HCT116 (cell line): ENCODE data around the gene SMC4. TPM values are rescaled to one million over a fixed set of nuclear protein-coding genes. Genes with fewer than 3 reads are reported as not detected.

Experiments
- ATAC-seq: fragments of 200-7000 bp; cut with Tn5 transposase; 2 replicates; pipeline ENCODE4 v1.9.1; 2020; ENCODE audit warnings: mild to moderate bottlenecking, moderate library complexity
- BruUV-seq: library from RNA; stranded (reverse); fragments of 400-500 nt; replicated peaks from 2 replicates; lab custom pipeline; 2021; lab: Mats Ljungman, UMichigan
- CTCF ChIA-PET: fragments of 300-600 bp; sonication (Branson Sonifier 250); formaldehyde crosslinking; loops from one replicate; lab custom pipeline; 2021; ENCODE audit warnings: antibody characterized with exemption; lab: Charles Lee
- POLR2A ChIA-PET: fragments of 300-600, 350-600 bp; sonication (Branson Sonifier 250); formaldehyde crosslinking; loops from one replicate; lab custom pipeline; 2021; ENCODE audit warnings: antibody characterized with exemption; lab: Charles Lee
- RAD21 ChIA-PET, 2 experiments: fragments of 300-600 bp; sonication (Branson Sonifier 250); formaldehyde crosslinking; loops; one replicate each; lab custom pipeline; 2023; ENCODE audit warnings: low total read pairs in 2 of 2; ENCODE audit not compliant: uncharacterized antibody in 2 of 2, unreplicated experiment in 2 of 2, low non-redundant PET in 1 of 2; lab: Charles Lee
- DNase-seq: peaks from one replicate; pipeline ENCODE4 v3.0.0-alpha.2; 2010; ENCODE audit warnings: low read depth, low spot score
- H2AFZ ChIP-seq: fragments of 200-600 bp; shearing (Covaris generic), sonication (generic); 2 replicates; pipeline ENCODE4 v1.6.1; 2017; ENCODE audit warnings: low read depth, mixed run types, mixed read lengths, antibody characterized with exemption, low read length; ENCODE audit not compliant: poor library complexity, severe bottlenecking
- H3K27ac ChIP-seq: 2 replicates; pipeline ENCODE4 v1.5.1; 2012; ENCODE audit warnings: low read depth, low read length
- H3K27me3 ChIP-seq: fragments of 200-600 bp; sonication (generic); 2 replicates; pipeline ENCODE4 v1.6.1; 2016; ENCODE audit warnings: mixed run types, low read length, mixed read lengths; ENCODE audit not compliant: insufficient read depth
- H3K36me3 ChIP-seq, 2 experiments: fragments of 200-500 bp in 1 of 2; fragments of 200-600 bp in 1 of 2; sonication (Bioruptor generic) in 1 of 2; sonication (generic) in 1 of 2; 2 replicates each; pipeline versions ENCODE4 v1.5.1 to v1.6.1; 2014 to 2016; ENCODE audit warnings: low read length in 2 of 2, inconsistent platforms in 1 of 2, mixed read lengths in 1 of 2, mixed run types in 1 of 2; ENCODE audit not compliant: insufficient read depth in 2 of 2, control insufficient read depth in 1 of 2
- H3K4me1 ChIP-seq, 2 experiments: fragments of 200-600 bp in 1 of 2; sonication (generic) in 1 of 2; 2 replicates each; pipeline versions ENCODE4 v1.5.1 to v1.6.1; 2012 to 2017; ENCODE audit warnings: low read length in 2 of 2, inconsistent platforms in 1 of 2, mild to moderate bottlenecking in 1 of 2, mixed read lengths in 1 of 2, mixed run types in 1 of 2, moderate library complexity in 1 of 2; ENCODE audit not compliant: insufficient read depth in 2 of 2, control insufficient read depth in 1 of 2
- H3K4me2 ChIP-seq: fragments of 200-600 bp; sonication (generic); 2 replicates; pipeline ENCODE4 v1.6.1; 2017; ENCODE audit warnings: mixed run types, low read length, mixed read lengths
- H3K4me3 ChIP-seq, 2 experiments: fragments of 200-600 bp in 1 of 2; sonication (generic) in 1 of 2; replicated peaks in 1 of 2; 2 replicates each; pipeline ENCODE4 v1.5.1; 2011 to 2016; ENCODE audit warnings: low read length in 2 of 2, control low read depth in 1 of 2, low read depth in 1 of 2, mild to moderate bottlenecking in 1 of 2, mixed read lengths in 1 of 2, mixed run types in 1 of 2
- H3K79me2 ChIP-seq: fragments of 200-600 bp; sonication (generic); 2 replicates; pipeline ENCODE4 v1.6.1; 2017; ENCODE audit warnings: mild to moderate bottlenecking, mixed run types, low read length, moderate library complexity, mixed read lengths; ENCODE audit not compliant: insufficient read depth
- H3K9ac ChIP-seq: fragments of 200-600 bp; sonication (generic); 2 replicates; pipeline ENCODE4 v1.6.1; 2016; ENCODE audit warnings: low read length, mixed read lengths
- H3K9me2 ChIP-seq: fragments of 200-600 bp; sonication (generic), shearing (Covaris generic); 2 replicates; pipeline ENCODE4 v1.6.1; 2017; ENCODE audit warnings: mixed run types, mild to moderate bottlenecking, moderate library complexity; ENCODE audit not compliant: insufficient read depth
- H3K9me3 ChIP-seq, 2 experiments: fragments of 200-500 bp in 1 of 2; fragments of 200-600 bp in 1 of 2; sonication (Bioruptor generic) in 1 of 2; sonication (generic) in 1 of 2; 2 replicates each; pipeline ENCODE4 v1.6.1; 2014 to 2017; ENCODE audit warnings: low read length in 2 of 2, mixed read lengths in 2 of 2, inconsistent platforms in 1 of 2, low read depth in 1 of 2, mild to moderate bottlenecking in 1 of 2, mixed run types in 1 of 2, moderate library complexity in 1 of 2; ENCODE audit not compliant: control insufficient read depth in 1 of 2, insufficient read depth in 1 of 2
- H4K20me1 ChIP-seq: fragments of 200-600 bp; sonication (generic), shearing (Covaris generic); 2 replicates; pipeline ENCODE4 v1.6.1; 2017; ENCODE audit warnings: mixed run types, mild to moderate bottlenecking, moderate library complexity; ENCODE audit not compliant: insufficient read depth
- CBX3 ChIP-seq: IDR thresholded peaks from 2 replicates; pipeline ENCODE4 v1.6.1; 2012; ENCODE audit warnings: low read depth
- ELF1 ChIP-seq: IDR thresholded peaks from 2 replicates; pipeline ENCODE4 v1.6.1; 2012; ENCODE audit warnings: low read depth, borderline replicate concordance
- EZH2 ChIP-seq: fragments of 200-600 bp; sonication (generic); IDR thresholded peaks from 2 replicates; pipeline ENCODE4 v1.6.1; 2017; ENCODE audit warnings: antibody characterized with exemption, mixed run types
- EZH2phosphoT487 ChIP-seq: fragments of 200-600 bp; IDR thresholded peaks from 2 replicates; pipeline ENCODE4 v1.6.1; 2018; ENCODE audit warnings: antibody characterized with exemption, borderline replicate concordance
- POLR2A ChIP-seq: IDR thresholded peaks from 2 replicates; pipeline ENCODE4 v1.7.0; 2011; ENCODE audit warnings: borderline replicate concordance; ENCODE audit not compliant: insufficient read depth, insufficient read length; ENCODE audit errors: extremely low read depth
- RAD21 ChIP-seq: IDR thresholded peaks from 2 replicates; pipeline ENCODE4 v1.6.1; 2012; ENCODE audit warnings: low read depth, mild to moderate bottlenecking
- SP1 ChIP-seq: IDR thresholded peaks from 2 replicates; pipeline ENCODE4 v1.6.1; 2012; ENCODE audit warnings: low read depth
- SRF ChIP-seq: IDR thresholded peaks from 2 replicates; pipeline ENCODE4 v1.6.1; 2012; ENCODE audit warnings: low read depth
- TCF7L2 ChIP-seq: IDR thresholded peaks from 2 replicates; pipeline ENCODE4 v1.7.0; 2011; ENCODE audit warnings: borderline replicate concordance, inconsistent platforms; ENCODE audit not compliant: insufficient read depth, insufficient read length; ENCODE audit errors: extremely low read depth
- YY1 ChIP-seq: IDR thresholded peaks from 2 replicates; pipeline ENCODE4 v1.6.1; 2011; ENCODE audit warnings: low read length, low read depth, moderate library complexity, mild to moderate bottlenecking; ENCODE audit not compliant: insufficient replicate concordance; ENCODE audit errors: extremely low read depth
- ZFX ChIP-seq: fragments of 450-650 bp; IDR thresholded peaks from 2 replicates; pipeline ENCODE4 v1.6.1; 2017
- ZNF274 ChIP-seq: fragments of 200-500 bp; sonication (Bioruptor generic); IDR thresholded peaks from 2 replicates; pipeline ENCODE4 v1.6.1; 2014; ENCODE audit warnings: mild to moderate bottlenecking, low read depth, low read length, inconsistent platforms
- intact Hi-C: fragments of 100-400 bp; cut with micrococcal nuclease; formaldehyde crosslinking; loops from 2 replicates; pipeline ENCODE4 v1.10.0; 2022
- total RNA-seq: library from RNA; stranded (reverse); gene quantifications from one replicate; pipeline ENCODE4 v1.2.1, GENCODE V29; 2021; ENCODE audit not compliant: unreplicated experiment
- TF ChIP-seq, protein P1 (sequence below): IDR thresholded peaks from 2 replicates; pipeline ENCODE4 v1.6.1; 2012
- TF ChIP-seq, protein P2 (sequence below), 3 experiments: fragments of 200-600 bp in 1 of 3; sonication (generic) in 1 of 3; IDR thresholded peaks in 2 of 3; conservative IDR thresholded peaks in 1 of 3; 2 replicates each; pipeline ENCODE4 v1.5.1; 2012 to 2017; ENCODE audit warnings: low read depth in 2 of 3, low read length in 2 of 3, antibody characterized with exemption in 1 of 3, borderline replicate concordance in 1 of 3, control low read depth in 1 of 3, mild to moderate bottlenecking in 1 of 3, mixed read lengths in 1 of 3, mixed run types in 1 of 3, moderate library complexity in 1 of 3; ENCODE audit not compliant: insufficient read depth in 1 of 3
- TF ChIP-seq, protein P3 (sequence below): IDR thresholded peaks from 2 replicates; pipeline ENCODE4 v1.6.1; 2012

SMC4 gene
- total RNA-seq, 1 experiment from 2014 or later, result 123 TPM

DNA sequence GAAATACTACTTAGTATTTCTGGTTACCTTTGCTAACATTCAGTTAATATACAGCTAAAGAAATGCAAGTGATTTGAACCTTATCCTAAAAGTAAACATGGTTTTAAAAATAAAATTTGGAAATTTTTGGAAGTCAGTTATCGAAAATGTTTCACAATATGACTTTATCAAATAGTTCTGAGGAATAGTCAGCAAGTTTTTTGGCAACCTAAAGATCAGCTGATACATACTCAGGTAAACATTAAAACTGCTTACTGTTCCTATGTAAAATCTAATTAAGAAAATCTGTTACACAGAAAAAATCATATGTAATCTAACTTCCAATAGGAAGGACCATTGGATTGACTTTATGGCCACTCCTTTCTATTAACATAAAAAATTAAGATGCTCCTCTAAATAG, 24.5 kb upstream of the SMC4 start:
- CTCF ChIA-PET, result no interaction called here
- Histone ChIP-seq H3K36me3 (peaks cover 0 to 2% of the 10 kb centered on the region in 2 experiments; a peak in 1 of 4 replicates), H3K4me2 (no peak overlapping the region), H3K79me2 (no peaks in the 10 kb centered on the region), H3K9ac (no peak overlapping the region), H3K4me3 (no peak overlapping the region), H3K9me3 (no peaks in the 10 kb centered on the region), H3K27ac (no peak overlapping the region), H3K4me1 (peaks cover 0 to 3% of the 10 kb centered on the region in 2 experiments; a peak in 1 of 4 replicates), H3K27me3 (no peaks in the 10 kb centered on the region), H3K9me2 (0 out of 2 replicates have a peak, but pooled peaks cover 4% of the 10 kb centered on the region), H2AFZ (no peak overlapping the region), H4K20me1 (no peaks in the 10 kb centered on the region)
- POLR2A ChIA-PET, result no interaction called here
- TF ChIP-seq ZFX, result no peak
- TF ChIP-seq RAD21, result no peak
- no peak for TF ChIP-seq SRF
- TF ChIP-seq, protein P1, sequence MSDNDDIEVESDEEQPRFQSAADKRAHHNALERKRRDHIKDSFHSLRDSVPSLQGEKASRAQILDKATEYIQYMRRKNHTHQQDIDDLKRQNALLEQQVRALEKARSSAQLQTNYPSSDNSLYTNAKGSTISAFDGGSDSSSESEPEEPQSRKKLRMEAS, result no peak
- TF ChIP-seq, protein P2, sequence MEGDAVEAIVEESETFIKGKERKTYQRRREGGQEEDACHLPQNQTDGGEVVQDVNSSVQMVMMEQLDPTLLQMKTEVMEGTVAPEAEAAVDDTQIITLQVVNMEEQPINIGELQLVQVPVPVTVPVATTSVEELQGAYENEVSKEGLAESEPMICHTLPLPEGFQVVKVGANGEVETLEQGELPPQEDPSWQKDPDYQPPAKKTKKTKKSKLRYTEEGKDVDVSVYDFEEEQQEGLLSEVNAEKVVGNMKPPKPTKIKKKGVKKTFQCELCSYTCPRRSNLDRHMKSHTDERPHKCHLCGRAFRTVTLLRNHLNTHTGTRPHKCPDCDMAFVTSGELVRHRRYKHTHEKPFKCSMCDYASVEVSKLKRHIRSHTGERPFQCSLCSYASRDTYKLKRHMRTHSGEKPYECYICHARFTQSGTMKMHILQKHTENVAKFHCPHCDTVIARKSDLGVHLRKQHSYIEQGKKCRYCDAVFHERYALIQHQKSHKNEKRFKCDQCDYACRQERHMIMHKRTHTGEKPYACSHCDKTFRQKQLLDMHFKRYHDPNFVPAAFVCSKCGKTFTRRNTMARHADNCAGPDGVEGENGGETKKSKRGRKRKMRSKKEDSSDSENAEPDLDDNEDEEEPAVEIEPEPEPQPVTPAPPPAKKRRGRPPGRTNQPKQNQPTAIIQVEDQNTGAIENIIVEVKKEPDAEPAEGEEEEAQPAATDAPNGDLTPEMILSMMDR (IDR thresholded peaks at IDR 0.05 in 2 of 3, conservative IDR thresholded peaks at IDR 0.05 in 1 of 3; ENCODE audit: borderline replicate concordance in 1 of 3, insufficient read depth in 1 of 3, low read depth in 2 of 3, low read length in 2 of 3), result no peak
- no peak for TF ChIP-seq ZNF274
- TF ChIP-seq ELF1, result no peak
- TF ChIP-seq TCF7L2, result no peak
- TF ChIP-seq CBX3, result no peak
- no peak for TF ChIP-seq EZH2
- no peak for TF ChIP-seq EZH2phosphoT487
- TF ChIP-seq SP1, result no peak
- TF ChIP-seq, protein P3, sequence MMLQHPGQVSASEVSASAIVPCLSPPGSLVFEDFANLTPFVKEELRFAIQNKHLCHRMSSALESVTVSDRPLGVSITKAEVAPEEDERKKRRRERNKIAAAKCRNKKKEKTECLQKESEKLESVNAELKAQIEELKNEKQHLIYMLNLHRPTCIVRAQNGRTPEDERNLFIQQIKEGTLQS, result no peak
- TF ChIP-seq POLR2A, result no peak
- TF ChIP-seq YY1, result no peak
- RAD21 ChIA-PET, result no interaction called here
- ATAC-seq, result no peak
- no TSS peak for BruUV-seq
- intact Hi-C loops, result no loop called here
- DNase-seq, result no peak
